ENCODE results near the gene ADARB1.

GRCh38 chr21:45169682-45170081 lies 95.3 kb downstream of the ADARB1 start:
- TF ChIP-seq CTCF (IDR thresholded peaks at IDR 0.05; ENCODE audit: low read length) (no peak), EZH2 (IDR thresholded peaks at IDR 0.05; ENCODE audit: borderline replicate concordance, low read length) (no peak)

Data from OCI-LY1 (cell line).